A673 (cell line): Measurements from ENCODE around the gene PBX1. TPM values are rescaled to one million over a fixed set of nuclear protein-coding genes. Genes with fewer than 3 reads are reported as not detected.

Experiments used
- BruUV-seq: library from RNA; stranded (reverse); fragments of 400-500 nt; replicated peaks from 2 replicates; lab custom pipeline; 2021; lab: Mats Ljungman, UMichigan
- CTCF ChIA-PET: fragments of 300-600 bp; sonication (Branson Sonifier 250); formaldehyde crosslinking; loops from one replicate; lab custom pipeline; 2022; ENCODE audit warnings: antibody characterized with exemption; lab: Charles Lee
- POLR2A ChIA-PET: fragments of 300-600 bp; sonication (Branson Sonifier 250); formaldehyde crosslinking; loops from one replicate; lab custom pipeline; 2022; ENCODE audit warnings: antibody characterized with exemption; ENCODE audit not compliant: low non-redundant PET; lab: Charles Lee
- DNase-seq: peaks from one replicate; pipeline ENCODE4 v3.0.0-alpha.2; 2015; ENCODE audit warnings: low spot score
- H3K27ac ChIP-seq: fragments of 200-600 bp; sonication (generic); 2 replicates; pipeline ENCODE4 v1.5.1; 2016; ENCODE audit warnings: mixed run types, low read depth, mild to moderate bottlenecking, mixed read lengths, antibody characterized with exemption, low read length; ENCODE audit not compliant: poor library complexity, severe bottlenecking
- H3K27me3 ChIP-seq: fragments of 200-600 bp; sonication (generic); replicated peaks from 2 replicates; pipeline ENCODE4 v1.6.1; 2017; ENCODE audit warnings: mixed run types, low read depth, mild to moderate bottlenecking, mixed read lengths, antibody characterized with exemption, low read length; ENCODE audit not compliant: insufficient read depth, poor library complexity
- H3K36me3 ChIP-seq: fragments of 200-600 bp; sonication (generic); 2 replicates; pipeline ENCODE4 v1.6.1; 2016; ENCODE audit warnings: mixed run types, mild to moderate bottlenecking, mixed read lengths, antibody characterized with exemption, low read length; ENCODE audit not compliant: insufficient read depth, poor library complexity, severe bottlenecking
- H3K4me1 ChIP-seq: fragments of 200-600 bp; sonication (generic); 2 replicates; pipeline ENCODE4 v1.6.1; 2017; ENCODE audit warnings: mixed run types, mild to moderate bottlenecking, mixed read lengths, antibody characterized with exemption, low read length; ENCODE audit not compliant: insufficient read depth, poor library complexity, severe bottlenecking
- H3K4me3 ChIP-seq: fragments of 200-600 bp; sonication (generic); 2 replicates; pipeline ENCODE4 v1.5.1; 2016; ENCODE audit warnings: low read depth, mixed run types, mild to moderate bottlenecking, mixed read lengths, low read length; ENCODE audit not compliant: poor library complexity, severe bottlenecking
- H3K9me3 ChIP-seq: fragments of 200-600 bp; sonication (generic); 2 replicates; pipeline ENCODE4 v1.6.1; 2016; ENCODE audit warnings: mixed run types, low read depth, mild to moderate bottlenecking, mixed read lengths, antibody characterized with exemption, low read length; ENCODE audit not compliant: poor library complexity, severe bottlenecking
- CTCF ChIP-seq: fragments of 300-800, 200-600 bp; sonication (generic); conservative IDR thresholded peaks from 2 replicates; pipeline ENCODE4 v1.5.1; 2017; ENCODE audit warnings: low read depth, mild to moderate bottlenecking, antibody characterized with exemption, low read length, moderate library complexity, mixed read lengths
- EZH2 ChIP-seq: fragments of 200-600 bp; sonication (generic); IDR thresholded peaks from 2 replicates; pipeline ENCODE4 v1.6.1; 2017; ENCODE audit warnings: borderline replicate concordance, low read depth, mild to moderate bottlenecking, mixed read lengths, antibody characterized with exemption, low read length; ENCODE audit not compliant: poor library complexity, severe bottlenecking
- intact Hi-C: fragments of 100-400 bp; cut with micrococcal nuclease; formaldehyde crosslinking; loops from one replicate; pipeline ENCODE4 v1.10.0; 2022; ENCODE audit not compliant: unreplicated experiment
- total RNA-seq: library from RNA; stranded (reverse); gene quantifications from 2 replicates; pipeline ENCODE4 v1.2.3, GENCODE V29; 2021

PBX1 gene
- total RNA-seq, 1 experiment from 2014 or later = 51.5 TPM

- no peak overlapping the region for H3K27ac ChIP-seq
- intact Hi-C loops = no loop called here
- H3K4me1 ChIP-seq = peaks cover 11% of the 10 kb centered on the region
- H3K36me3 ChIP-seq = peaks cover 12% of the 10 kb centered on the region
- POLR2A ChIA-PET = no interaction called here
- CTCF ChIA-PET = no interaction called here
- TF ChIP-seq EZH2 (no peak), CTCF (no peak)
- H3K9me3 ChIP-seq = no peaks in the 10 kb centered on the region
- no peak for DNase-seq
- H3K4me3 ChIP-seq = no peak overlapping the region
- BruUV-seq = no TSS peak
- H3K27me3 ChIP-seq = no peaks in the 10 kb centered on the region
Measured at GRCh38 chr1:164575356-164575886, 16.4 kb downstream of the PBX1 start.

- H3K36me3 ChIP-seq = peaks cover 7% of the 10 kb centered on the region
- intact Hi-C loops = no loop called here
- peaks cover 11% of the 10 kb centered on the region for H3K4me1 ChIP-seq
- DNase-seq = no peak
- H3K27ac ChIP-seq = no peak overlapping the region
- no peaks in the 10 kb centered on the region for H3K9me3 ChIP-seq
- BruUV-seq = no TSS peak
- ChIA-PET CTCF (no interaction called here), POLR2A (no interaction called here)
- no peak for TF ChIP-seq EZH2
- no peak for TF ChIP-seq CTCF
- H3K27me3 ChIP-seq = no peaks in the 10 kb centered on the region
- H3K4me3 ChIP-seq = no peak overlapping the region
Measured at GRCh38 chr1:164576291-164577271, 17.6 kb downstream of the PBX1 start.

- no TSS peak for BruUV-seq
- no peak overlapping the region for H3K27ac ChIP-seq
- intact Hi-C loops = no loop called here
- POLR2A ChIA-PET = interaction anchor here (0.6 kb wide), 1 partner anchor 11 kb away, joined by 3 read pairs; no protein-coding TSS in a partner anchor
- H3K4me1 ChIP-seq = peaks cover 11% of the 10 kb centered on the region
- TF ChIP-seq CTCF = no peak
- no peak for TF ChIP-seq EZH2
- CTCF ChIA-PET = no interaction called here
- no peak for DNase-seq
- H3K36me3 ChIP-seq = peaks cover 7% of the 10 kb centered on the region
- H3K9me3 ChIP-seq = no peaks in the 10 kb centered on the region
- H3K27me3 ChIP-seq = no peaks in the 10 kb centered on the region
- no peak overlapping the region for H3K4me3 ChIP-seq
Measured at GRCh38 chr1:164577291-164577690, 18.3 kb downstream of the PBX1 start.
